GM08714 (cell line): Measurements from ENCODE around the gene COPS7A.
"Not testable (repeated sequence)": the region's sequence is repeated elsewhere in the genome, so short reads cannot be mapped to it uniquely, and the experiment has no call there.

Source experiments
- H3K4me3 ChIP-seq: fragments of 200-500 bp; sonication (Bioruptor generic); 2 replicates; pipeline ENCODE4 v1.5.1; 2014; ENCODE audit warnings: mild to moderate bottlenecking, low read length, inconsistent platforms
- ZNF274 ChIP-seq: IDR thresholded peaks from 2 replicates; pipeline ENCODE4 v1.6.1; 2012; ENCODE audit warnings: mild to moderate bottlenecking, low read depth, low read length

Gene COPS7A

DNA sequence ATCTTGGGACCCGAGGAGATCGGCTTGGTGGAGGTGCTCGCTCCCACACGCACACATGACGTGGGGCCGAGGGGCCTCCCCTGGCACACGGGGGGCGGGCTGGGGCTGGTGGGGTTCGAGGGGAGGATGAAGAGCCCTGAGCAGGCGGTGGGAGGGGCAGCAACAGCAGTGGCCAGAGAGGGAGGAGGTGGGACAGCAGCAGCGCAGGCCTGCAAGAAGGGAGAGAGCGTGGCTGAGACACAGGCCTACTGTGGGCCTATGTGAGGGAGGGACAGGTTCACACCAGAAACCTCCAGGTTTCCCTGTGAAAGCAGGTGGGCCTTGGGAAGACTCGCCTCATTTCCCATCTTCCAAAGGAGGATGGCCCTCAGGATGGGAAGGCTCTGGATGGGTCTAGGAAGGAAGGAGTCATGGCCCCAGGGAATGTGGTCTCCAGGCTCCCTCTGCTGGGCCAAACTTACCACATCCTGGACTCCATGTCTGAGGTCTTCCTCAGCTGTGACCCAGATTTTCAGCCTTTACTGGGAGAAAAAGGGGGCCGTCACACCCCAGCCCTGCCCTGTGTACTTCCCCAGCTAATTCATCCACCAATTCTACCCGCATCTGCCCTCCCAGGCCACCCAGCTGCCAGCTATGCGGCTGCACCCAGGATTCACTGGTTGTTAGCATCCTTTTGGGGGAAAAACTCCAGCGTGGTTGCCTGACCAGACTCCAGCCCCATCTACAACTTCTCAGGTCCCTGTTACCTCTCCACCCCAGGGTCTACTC, 26.1 kb upstream of the COPS7A start:
- no peak overlapping the region for H3K4me3 ChIP-seq
- TF ChIP-seq ZNF274, result no peak

DNA sequence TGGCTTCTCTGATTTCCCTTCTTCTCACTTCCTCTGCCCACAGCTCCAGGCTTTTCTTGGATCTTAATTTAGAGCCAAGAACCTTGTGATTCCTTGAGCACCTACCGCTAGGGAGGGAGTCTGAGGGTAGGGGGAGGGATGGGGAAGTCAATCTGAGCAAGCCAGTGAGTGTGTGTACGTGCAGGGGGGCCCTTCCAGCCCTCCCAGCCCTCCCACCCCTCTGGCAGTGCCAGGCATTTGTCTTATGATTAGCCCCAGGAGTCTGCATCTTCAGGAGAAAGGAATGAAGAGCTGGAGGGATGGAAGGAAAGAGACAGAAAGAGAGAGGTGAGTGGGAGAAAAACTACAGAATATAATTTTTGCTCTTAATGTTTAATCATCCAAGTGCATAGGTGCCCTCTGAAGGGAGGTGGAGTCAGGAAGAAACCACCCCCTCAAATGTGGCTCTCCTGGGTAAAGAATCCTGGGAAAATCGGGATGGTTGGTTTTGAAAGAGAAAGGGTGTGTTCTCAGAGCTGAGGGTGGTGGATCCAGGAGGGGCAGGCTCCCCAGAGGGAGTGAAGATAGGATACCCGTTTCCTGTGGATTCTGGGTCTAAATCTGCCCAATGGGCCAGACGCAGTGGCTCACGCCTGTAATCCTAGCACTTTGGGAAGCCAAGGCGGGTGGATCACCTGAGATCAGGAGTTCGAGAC, 25.3 kb upstream of the COPS7A start:
- no peak for TF ChIP-seq ZNF274
- no peak overlapping the region for H3K4me3 ChIP-seq

GRCh38 chr12:6699259-6699988, 24.4 kb upstream of the COPS7A start:
- TF ChIP-seq ZNF274, result no peak
- no peak overlapping the region for H3K4me3 ChIP-seq

- H3K4me3 ChIP-seq, result peak overlapping the region; percentile 32; the same call in 1 of the 2 replicates
- no peak for TF ChIP-seq ZNF274
Observed at GRCh38 chr12:6699989-6700645, 23.7 kb upstream of the COPS7A start.

DNA sequence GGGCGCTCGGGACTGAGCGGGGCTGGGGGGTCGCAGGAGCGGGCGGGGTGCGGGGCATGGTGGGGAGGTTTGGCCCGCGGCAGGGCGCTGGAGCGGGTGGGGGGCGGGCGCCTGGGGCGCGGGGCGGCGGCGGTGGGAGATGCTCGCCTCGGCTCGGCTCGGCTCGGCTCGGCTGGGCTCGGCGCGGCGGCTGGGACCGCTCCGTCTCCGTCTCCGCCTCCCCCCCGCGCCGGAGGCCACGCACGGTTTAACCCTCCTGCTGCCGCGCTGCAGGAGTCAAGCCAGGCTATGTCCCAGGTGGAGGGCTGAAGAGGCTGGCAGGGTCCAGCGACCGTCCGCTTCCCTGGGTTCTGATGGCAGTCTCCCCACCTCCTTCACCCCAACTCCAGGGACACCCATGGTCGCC, 23.2 kb upstream of the COPS7A start, which contains the start of gene PIANP:
PIANP (minus strand) TSS at position 170 of the 406 bp plus-strand sequence. CDS start 2,754 bp downstream, outside the sequence.
- H3K4me3 ChIP-seq, result peak within 1 kb of the TSS; percentile 32; the same call in 1 of the 2 replicates
- TF ChIP-seq ZNF274, result no peak

- no peak overlapping the region for H3K4me3 ChIP-seq
- TF ChIP-seq ZNF274, result no peak
Observed at GRCh38 chr12:6701078-6701768, 22.6 kb upstream of the COPS7A start.

- no peak overlapping the region for H3K4me3 ChIP-seq
- TF ChIP-seq ZNF274, result no peak
Observed at GRCh38 chr12:6703631-6704030, 20.2 kb upstream of the COPS7A start.

GRCh38 chr12:6708351-6708750, 15.5 kb upstream of the COPS7A start:
- H3K4me3 ChIP-seq, result not testable (repeated sequence)

- no peak for TF ChIP-seq ZNF274
- H3K4me3 ChIP-seq, result no peak overlapping the region
Observed at GRCh38 chr12:6708960-6709394, 14.9 kb upstream of the COPS7A start.

GRCh38 chr12:6716031-6716873, 7.6 kb upstream of the COPS7A start:
- not testable (repeated sequence) for H3K4me3 ChIP-seq

DNA sequence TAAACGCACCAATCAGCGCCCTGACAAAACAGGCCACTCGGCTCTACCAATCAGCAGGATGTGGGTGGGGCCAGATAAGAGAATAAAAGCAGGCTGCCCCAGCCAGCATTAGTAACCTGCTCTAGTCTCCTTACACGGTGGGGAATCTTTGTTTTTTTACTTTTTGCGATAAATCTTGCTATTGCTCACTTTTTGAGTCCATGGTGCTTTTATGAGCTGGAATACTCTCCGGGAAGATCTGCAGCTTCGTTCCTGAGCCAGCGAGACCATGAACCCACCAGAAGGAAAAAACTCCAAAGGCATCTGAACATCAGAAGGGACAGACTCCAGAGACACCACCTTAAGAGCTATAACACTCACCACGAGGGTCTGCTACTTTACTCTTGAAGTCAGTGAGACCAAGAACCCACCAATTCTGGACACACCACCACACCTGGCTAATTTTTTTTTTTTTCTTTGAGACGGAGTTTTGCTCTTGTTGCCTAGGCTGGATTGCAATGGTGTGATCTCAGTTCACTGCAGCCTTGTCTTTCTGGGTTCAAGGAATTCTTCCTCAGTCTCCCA, 6.9 kb upstream of the COPS7A start:
- no peak for TF ChIP-seq ZNF274

DNA sequence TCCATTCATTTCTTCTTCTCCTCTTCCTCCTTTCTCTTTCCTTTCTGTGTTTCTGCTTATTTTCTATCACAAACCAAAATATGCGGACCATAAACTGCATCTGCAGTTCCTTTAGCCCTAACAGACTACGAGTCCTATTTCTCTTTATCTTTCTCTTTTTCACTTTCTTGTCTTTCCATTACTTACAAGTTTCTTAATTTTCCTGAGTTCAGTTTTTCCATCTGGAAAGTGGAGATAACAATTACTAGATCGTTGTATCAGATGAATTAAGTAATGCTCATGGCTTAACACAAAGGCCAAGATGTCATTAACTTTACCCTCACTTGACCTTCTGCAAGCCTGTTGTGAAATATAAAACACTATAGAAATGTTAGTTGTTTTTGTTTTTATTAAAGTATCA, 983 bp upstream of the COPS7A start:
- no peak for TF ChIP-seq ZNF274

More for the DNA sequence above, 6.9 kb upstream of the COPS7A start:
- H3K4me3 ChIP-seq, result no peak overlapping the region

More for the DNA sequence above, 983 bp upstream of the COPS7A start:
- H3K4me3 ChIP-seq, result no peak overlapping the region
